K562 (cell line): ENCODE results near the gene ADI1. TPM values are rescaled to one million over a fixed set of nuclear protein-coding genes. Genes with fewer than 3 reads are reported as not detected.

Experiments used
- CEBPZ ChIP-seq: fragments of 150-350 bp; IDR thresholded peaks from 2 replicates; pipeline ENCODE4 v1.6.1; 2014; ENCODE audit warnings: low read depth, mild to moderate bottlenecking, low read length, borderline replicate concordance
- ERF ChIP-seq: fragments of 450-650 bp; formaldehyde crosslinking; IDR thresholded peaks from 2 replicates; pipeline ENCODE4 v1.4.0; 2020; ENCODE audit warnings: mild to moderate bottlenecking, mixed read lengths
- FOXK1 ChIP-seq: sonication (generic); formaldehyde crosslinking; IDR thresholded peaks from 2 replicates; pipeline ENCODE4 v1.8.0; 2022; ENCODE audit warnings: missing genetic modification reagents, mild to moderate bottlenecking, borderline replicate concordance
- PHF20 ChIP-seq: fragments of 450-650 bp; IDR thresholded peaks from 2 replicates; pipeline ENCODE4 v1.6.1; 2018; ENCODE audit not compliant: partially characterized antibody
- POLR2G ChIP-seq: fragments of 200-400 bp; formaldehyde crosslinking; IDR thresholded peaks from 2 replicates; pipeline ENCODE4 v1.6.1; 2017; ENCODE audit warnings: low read depth, mild to moderate bottlenecking, antibody characterized with exemption, low read length, moderate library complexity
- THAP7 ChIP-seq: fragments of 250-450 bp; sonication (Bioruptor Pico); IDR thresholded peaks from 2 replicates; pipeline ENCODE4 v1.5.0; 2021
- ZFP30 ChIP-seq: fragments of 250-450 bp; sonication (Bioruptor Pico); IDR thresholded peaks from 2 replicates; pipeline ENCODE4 v1.8.0; 2022; ENCODE audit warnings: moderate library complexity, mild to moderate bottlenecking, inconsistent platforms, borderline replicate concordance
- ZKSCAN1 ChIP-seq: fragments of 150-350 bp; IDR thresholded peaks from 2 replicates; pipeline ENCODE4 v1.6.1; 2016; ENCODE audit warnings: low read depth, low read length
- ZNF23 ChIP-seq: fragments of 250-450 bp; sonication (Bioruptor Pico); IDR thresholded peaks from 2 replicates; pipeline ENCODE4 v1.4.0; 2020; ENCODE audit warnings: mild to moderate bottlenecking
- polyA plus RNA-seq, 8 experiments: library from polyadenylated mRNA; depleted of rRNA in 4 of 8; stranded (reverse) in 5 of 8; unstranded in 3 of 8; fragments of >200 nt; fragmentation: Nextera tagmentation in 2 of 8; fragmentation: Illumina TruSeq in 1 of 8; extraction: Ambion mirVana in 2 of 8; extraction: Trizol in 1 of 8; gene quantifications; 2 replicates each; pipeline versions ENCODE4 v1.2.1 to v1.2.3, GENCODE V29; 2011 to 2014; ENCODE audit warnings: inconsistent platforms in 1 of 8, missing spikeins in 1 of 8
- total RNA-seq, 7 experiments: library from RNA; depleted of rRNA in 6 of 7; stranded (reverse); fragments of >200 nt in 6 of 7; fragmentation: Illumina TruSeq in 2 of 7; extraction: Trizol in 2 of 7; gene quantifications; 2 replicates each; pipeline versions ENCODE4 v1.2.1 to v1.2.3, GENCODE V29; 2011 to 2021; ENCODE audit warnings: low replicate concordance in 1 of 7
- TF ChIP-seq, protein P1 (sequence below): fragments of 250-450 bp; sonication (Bioruptor Pico); IDR thresholded peaks from 2 replicates; pipeline ENCODE4 v1.8.0; 2021; ENCODE audit warnings: moderate library complexity, mild to moderate bottlenecking, inconsistent platforms
- TF ChIP-seq, protein P2 (sequence below): fragments of 450-650 bp; IDR thresholded peaks from 2 replicates; pipeline ENCODE4 v1.6.1; 2017; ENCODE audit warnings: antibody characterized with exemption, mild to moderate bottlenecking

ADI1 gene
- total and polyA plus RNA-seq, 9 of the 15 experiments (the other 6 are each of a cell fraction or from before 2014, with no cell fraction given) = 6.1 to 51.0 (median 27.1) TPM

- TF ChIP-seq POLR2G (0 out of 2 replicates have a peak, but pooled peaks have one; percentile 21), ZKSCAN1 (no peak), PHF20 (no peak), ERF (no peak), ZNF23 (no peak), ZFP30 (no peak), CEBPZ (no peak), FOXK1 (CRISPR knock-in tag) (no peak), THAP7 (CRISPR knock-in tag) (no peak)
- TF ChIP-seq, protein P1, sequence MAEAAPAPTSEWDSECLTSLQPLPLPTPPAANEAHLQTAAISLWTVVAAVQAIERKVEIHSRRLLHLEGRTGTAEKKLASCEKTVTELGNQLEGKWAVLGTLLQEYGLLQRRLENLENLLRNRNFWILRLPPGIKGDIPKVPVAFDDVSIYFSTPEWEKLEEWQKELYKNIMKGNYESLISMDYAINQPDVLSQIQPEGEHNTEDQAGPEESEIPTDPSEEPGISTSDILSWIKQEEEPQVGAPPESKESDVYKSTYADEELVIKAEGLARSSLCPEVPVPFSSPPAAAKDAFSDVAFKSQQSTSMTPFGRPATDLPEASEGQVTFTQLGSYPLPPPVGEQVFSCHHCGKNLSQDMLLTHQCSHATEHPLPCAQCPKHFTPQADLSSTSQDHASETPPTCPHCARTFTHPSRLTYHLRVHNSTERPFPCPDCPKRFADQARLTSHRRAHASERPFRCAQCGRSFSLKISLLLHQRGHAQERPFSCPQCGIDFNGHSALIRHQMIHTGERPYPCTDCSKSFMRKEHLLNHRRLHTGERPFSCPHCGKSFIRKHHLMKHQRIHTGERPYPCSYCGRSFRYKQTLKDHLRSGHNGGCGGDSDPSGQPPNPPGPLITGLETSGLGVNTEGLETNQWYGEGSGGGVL = no peak
- TF ChIP-seq, protein P2, sequence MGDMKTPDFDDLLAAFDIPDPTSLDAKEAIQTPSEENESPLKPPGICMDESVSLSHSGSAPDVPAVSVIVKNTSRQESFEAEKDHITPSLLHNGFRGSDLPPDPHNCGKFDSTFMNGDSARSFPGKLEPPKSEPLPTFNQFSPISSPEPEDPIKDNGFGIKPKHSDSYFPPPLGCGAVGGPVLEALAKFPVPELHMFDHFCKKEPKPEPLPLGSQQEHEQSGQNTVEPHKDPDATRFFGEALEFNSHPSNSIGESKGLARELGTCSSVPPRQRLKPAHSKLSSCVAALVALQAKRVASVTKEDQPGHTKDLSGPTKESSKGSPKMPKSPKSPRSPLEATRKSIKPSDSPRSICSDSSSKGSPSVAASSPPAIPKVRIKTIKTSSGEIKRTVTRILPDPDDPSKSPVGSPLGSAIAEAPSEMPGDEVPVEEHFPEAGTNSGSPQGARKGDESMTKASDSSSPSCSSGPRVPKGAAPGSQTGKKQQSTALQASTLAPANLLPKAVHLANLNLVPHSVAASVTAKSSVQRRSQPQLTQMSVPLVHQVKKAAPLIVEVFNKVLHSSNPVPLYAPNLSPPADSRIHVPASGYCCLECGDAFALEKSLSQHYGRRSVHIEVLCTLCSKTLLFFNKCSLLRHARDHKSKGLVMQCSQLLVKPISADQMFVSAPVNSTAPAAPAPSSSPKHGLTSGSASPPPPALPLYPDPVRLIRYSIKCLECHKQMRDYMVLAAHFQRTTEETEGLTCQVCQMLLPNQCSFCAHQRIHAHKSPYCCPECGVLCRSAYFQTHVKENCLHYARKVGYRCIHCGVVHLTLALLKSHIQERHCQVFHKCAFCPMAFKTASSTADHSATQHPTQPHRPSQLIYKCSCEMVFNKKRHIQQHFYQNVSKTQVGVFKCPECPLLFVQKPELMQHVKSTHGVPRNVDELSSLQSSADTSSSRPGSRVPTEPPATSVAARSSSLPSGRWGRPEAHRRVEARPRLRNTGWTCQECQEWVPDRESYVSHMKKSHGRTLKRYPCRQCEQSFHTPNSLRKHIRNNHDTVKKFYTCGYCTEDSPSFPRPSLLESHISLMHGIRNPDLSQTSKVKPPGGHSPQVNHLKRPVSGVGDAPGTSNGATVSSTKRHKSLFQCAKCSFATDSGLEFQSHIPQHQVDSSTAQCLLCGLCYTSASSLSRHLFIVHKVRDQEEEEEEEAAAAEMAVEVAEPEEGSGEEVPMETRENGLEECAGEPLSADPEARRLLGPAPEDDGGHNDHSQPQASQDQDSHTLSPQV = peak; percentile 83
Measured at GRCh38 chr2:3535794-3536681, 16.7 kb upstream of the ADI1 start (continued).
